HepG2 (cell line): Measurements from ENCODE around the gene TRAF4. TPM values are rescaled to one million over a fixed set of nuclear protein-coding genes. Genes with fewer than 3 reads are reported as not detected.

Source experiments
- ARHGAP35 ChIP-seq: sonication (generic); formaldehyde crosslinking; IDR thresholded peaks from 2 replicates; pipeline ENCODE4 v1.9.0; 2022; ENCODE audit warnings: mild to moderate bottlenecking, inconsistent platforms, moderate library complexity, missing genetic modification reagents, borderline replicate concordance
- ATF5 ChIP-seq: sonication (generic); formaldehyde crosslinking; IDR thresholded peaks from 2 replicates; pipeline ENCODE4 v1.4.0; 2020; ENCODE audit warnings: mild to moderate bottlenecking, low read depth, missing genetic modification reagents
- FLYWCH1 ChIP-seq: sonication (generic); formaldehyde crosslinking; IDR thresholded peaks from 2 replicates; pipeline ENCODE4 v1.8.1; 2023; ENCODE audit warnings: mild to moderate bottlenecking, missing genetic modification reagents
- HMG20A ChIP-seq: IDR thresholded peaks from 2 replicates; pipeline ENCODE4 v1.6.1; 2016; ENCODE audit warnings: borderline replicate concordance
- MBD4 ChIP-seq: IDR thresholded peaks from 2 replicates; pipeline ENCODE4 v1.6.1; 2012; ENCODE audit warnings: low read length, inconsistent platforms, borderline replicate concordance
- NPAS2 ChIP-seq: sonication (generic); formaldehyde crosslinking; IDR thresholded peaks from 2 replicates; pipeline ENCODE4 v1.8.0; 2022; ENCODE audit warnings: mild to moderate bottlenecking, missing genetic modification reagents, borderline replicate concordance
- NR2F1 ChIP-seq, 2 experiments: fragments of 450-650 bp in 1 of 2; formaldehyde crosslinking in 1 of 2; IDR thresholded peaks; 2 replicates each; pipeline versions ENCODE4 v1.5.0 to v1.6.1; 2016 to 2020; ENCODE audit warnings: mild to moderate bottlenecking in 1 of 2, missing compliant biosample characterization in 1 of 2, missing genetic modification reagents in 1 of 2, moderate library complexity in 1 of 2
- PPARG ChIP-seq: conservative IDR thresholded peaks from 2 replicates; pipeline ENCODE4 v1.6.1; 2016; ENCODE audit warnings: missing biosample characterization, missing genetic modification reagents
- REST ChIP-seq, 2 experiments: IDR thresholded peaks; 2 replicates each; pipeline ENCODE4 v1.6.1; 2011 to 2012; ENCODE audit warnings: low read length in 2 of 2, borderline replicate concordance in 1 of 2, low read depth in 1 of 2, mild to moderate bottlenecking in 1 of 2, moderate library complexity in 1 of 2
- RNF2 ChIP-seq: fragments of 450-650 bp; conservative IDR thresholded peaks from 2 replicates; pipeline ENCODE4 v1.6.1; 2016; ENCODE audit warnings: low read depth
- RXRB ChIP-seq: IDR thresholded peaks from 2 replicates; pipeline ENCODE4 v1.6.1; 2016; ENCODE audit warnings: borderline replicate concordance, missing genetic modification reagents, missing compliant biosample characterization
- ZBTB4 ChIP-seq: sonication (generic); formaldehyde crosslinking; IDR thresholded peaks from 2 replicates; pipeline ENCODE4 v1.4.0; 2020; ENCODE audit warnings: missing genetic modification reagents, mild to moderate bottlenecking, borderline replicate concordance
- ZMAT5 ChIP-seq: sonication (generic); formaldehyde crosslinking; IDR thresholded peaks from 2 replicates; pipeline ENCODE4 v1.5.0; 2020; ENCODE audit warnings: mild to moderate bottlenecking, low read depth, missing genetic modification reagents, borderline replicate concordance
- ZNF746 ChIP-seq: sonication (generic); formaldehyde crosslinking; IDR thresholded peaks from 2 replicates; pipeline ENCODE4 v1.8.0; 2022; ENCODE audit warnings: mild to moderate bottlenecking, missing genetic modification reagents
- ZSCAN29 ChIP-seq: sonication (generic); formaldehyde crosslinking; conservative IDR thresholded peaks from 2 replicates; pipeline ENCODE4 v1.4.0; 2020; ENCODE audit warnings: mild to moderate bottlenecking, missing genetic modification reagents
- ZXDC ChIP-seq: sonication (generic); formaldehyde crosslinking; IDR thresholded peaks from 2 replicates; pipeline ENCODE4 v1.5.0; 2020; ENCODE audit warnings: mild to moderate bottlenecking, missing genetic modification reagents
- polyA plus RNA-seq, 8 experiments: library from polyadenylated mRNA; depleted of rRNA in 3 of 8; stranded (reverse) in 7 of 8; unstranded in 1 of 8; fragments of >200 nt; fragmentation: Illumina TruSeq in 4 of 8; extraction: Trizol in 4 of 8; gene quantifications; 2 replicates each; pipeline versions ENCODE4 v1.2.1 to v1.2.3, GENCODE V29; 2011 to 2016; ENCODE audit warnings: low read depth in 4 of 8, missing spikeins in 1 of 8, mixed read lengths in 1 of 8; ENCODE audit not compliant: insufficient read depth in 1 of 8
- total RNA-seq, 5 experiments: library from RNA; depleted of rRNA; stranded (reverse); fragments of >200 nt; fragmentation: Illumina TruSeq; extraction: Trizol; gene quantifications; 2 replicates each; pipeline ENCODE4 v1.2.3, GENCODE V29; 2016; ENCODE audit warnings: low read depth in 1 of 5

TRAF4 gene
- total and polyA plus RNA-seq, 2 of the 13 experiments (the other 11 are each of a cell fraction or from before 2014, with no cell fraction given): 86.0 to 89.9 TPM

GRCh38 chr17:28726627-28727491, 17.0 kb upstream of the TRAF4 start (continued):
- TF ChIP-seq REST (IDR thresholded peaks at IDR 0.05; ENCODE audit: borderline replicate concordance in 1 of 2, low read depth in 1 of 2, low read length in 2 of 2) (0 out of 4 replicates have a peak, but pooled peaks of 1 of the 2 experiments have one; percentile 28), ZXDC (CRISPR knock-in tag) (0 out of 2 replicates have a peak, but pooled peaks have one; percentile 13), FLYWCH1 (CRISPR knock-in tag) (no peak), ATF5 (CRISPR knock-in tag) (no peak), NR2F1 (CRISPR knock-in tag; IDR thresholded peaks at IDR 0.05) (no peak), ZSCAN29 (CRISPR knock-in tag) (peak; percentile 91; the same call in 1 of the 2 replicates), NPAS2 (CRISPR knock-in tag) (no peak), ZNF746 (no peak; the same call in 1 of the 2 replicates), HMG20A (CRISPR knock-in tag) (no peak), RXRB (no peak; the same call in 1 of the 2 replicates), RNF2 (no peak), ARHGAP35 (CRISPR knock-in tag) (peak; percentile 85), MBD4 (no peak), ZBTB4 (CRISPR knock-in tag) (no peak), ZMAT5 (CRISPR knock-in tag) (no peak), PPARG (CRISPR knock-in tag) (peak; percentile 58; the same call in 1 of the 2 replicates)
